HEK293T (cell line): Measurements from ENCODE around the gene CDK5RAP2.

Experiments used
- ARNT ChIP-seq: fragments of 450-650 bp; IDR thresholded peaks from 2 replicates; pipeline ENCODE4 v1.6.1; 2017; ENCODE audit warnings: mild to moderate bottlenecking
- BHLHE40 ChIP-seq: fragments of 450-650 bp; IDR thresholded peaks from 2 replicates; pipeline ENCODE4 v1.6.1; 2016; ENCODE audit warnings: mild to moderate bottlenecking, moderate library complexity, borderline replicate concordance
- CTBP1 ChIP-seq: fragments of 450-650 bp; IDR thresholded peaks from 2 replicates; pipeline ENCODE4 v1.6.1; 2016; ENCODE audit warnings: borderline replicate concordance
- ELF4 ChIP-seq: fragments of 450-650 bp; IDR thresholded peaks from 2 replicates; pipeline ENCODE4 v1.6.1; 2017; ENCODE audit warnings: antibody characterized with exemption
- FOXK2 ChIP-seq: fragments of 450-650 bp; IDR thresholded peaks from 2 replicates; pipeline ENCODE4 v1.6.1; 2016; ENCODE audit warnings: mild to moderate bottlenecking
- FOXM1 ChIP-seq: fragments of 450-650 bp; IDR thresholded peaks from 2 replicates; pipeline ENCODE4 v1.6.1; 2017; ENCODE audit warnings: mild to moderate bottlenecking, borderline replicate concordance
- HDGF ChIP-seq: fragments of 450-650 bp; IDR thresholded peaks from 2 replicates; pipeline ENCODE4 v1.6.1; 2017; ENCODE audit warnings: antibody characterized with exemption, borderline replicate concordance
- LEF1 ChIP-seq: fragments of 450-650 bp; IDR thresholded peaks from 2 replicates; pipeline ENCODE4 v1.6.1; 2017; ENCODE audit warnings: mild to moderate bottlenecking, borderline replicate concordance
- NFRKB ChIP-seq: fragments of 450-650 bp; IDR thresholded peaks from 2 replicates; pipeline ENCODE4 v1.6.1; 2016; ENCODE audit warnings: mild to moderate bottlenecking, moderate library complexity
- SP1 ChIP-seq: fragments of 450-650 bp; IDR thresholded peaks from 2 replicates; pipeline ENCODE4 v1.6.1; 2017
- SUZ12 ChIP-seq: fragments of 450-650 bp; IDR thresholded peaks from 2 replicates; pipeline ENCODE4 v1.6.1; 2016; ENCODE audit warnings: mild to moderate bottlenecking
- TARDBP ChIP-seq: fragments of 450-650 bp; IDR thresholded peaks from 2 replicates; pipeline ENCODE4 v1.6.1; 2016
- ZNF384 ChIP-seq: fragments of 450-650 bp; IDR thresholded peaks from 2 replicates; pipeline ENCODE4 v1.6.1; 2016

- TF ChIP-seq ZNF384 = no peak
- TF ChIP-seq SUZ12 = no peak
- no peak for TF ChIP-seq ELF4
- no peak for TF ChIP-seq NFRKB
- TF ChIP-seq ARNT = no peak
- no peak for TF ChIP-seq LEF1
- TF ChIP-seq FOXM1 = no peak
- no peak for TF ChIP-seq BHLHE40
- TF ChIP-seq CTBP1 = no peak
- no peak for TF ChIP-seq FOXK2
- TF ChIP-seq SP1 = no peak
- TF ChIP-seq HDGF = no peak
- TF ChIP-seq TARDBP = no peak
Measured at GRCh38 chr9:120449566-120449965, 130.4 kb downstream of the CDK5RAP2 start.
